ENCODE results near the gene SQSTM1. TPM values are rescaled to one million over a fixed set of nuclear protein-coding genes. Genes with fewer than 3 reads are reported as not detected.
"Not testable (repeated sequence)": the region's sequence is repeated elsewhere in the genome, so short reads cannot be mapped to it uniquely, and the experiment has no call there.

SQSTM1 gene
- total and polyA plus RNA-seq, 4 donors = 298 to 568 (median 372) TPM

- Histone ChIP-seq H3K9ac (ENCODE audit: insufficient read depth in 1 of 2, low read length in 2 of 2) (no peak overlapping the region), H3K27me3 (ENCODE audit: control insufficient read depth in 3 of 3, insufficient read depth in 3 of 3, low read length in 2 of 3) (no peaks in the 10 kb centered on the region), H3K4me1 (ENCODE audit: control insufficient read depth in 5 of 5, insufficient read depth in 5 of 5, low read length in 5 of 5) (peaks cover 0 to 4% (median 0%) of the 10 kb centered on the region in 5 donors), H3K36me3 (ENCODE audit: control insufficient read depth in 4 of 4, insufficient read depth in 4 of 4, low read length in 4 of 4) (peaks cover 4 to 78% (median 27%) of the 10 kb centered on the region in 4 donors), H3K9me3 (ENCODE audit: control insufficient read depth in 4 of 4, insufficient read depth in 3 of 4, low read length in 3 of 4) (no peaks in the 10 kb centered on the region), H3K27ac (ENCODE audit: low read depth in 1 of 2, low read length in 1 of 2) (no peak overlapping the region), H3K4me3 (no peak overlapping the region)
- DNase-seq (no peak), ATAC-seq (ENCODE audit: insufficient read depth, low FRiP score) (no peak)
- no peak for TF ChIP-seq CTCF (IDR thresholded peaks at IDR 0.05; ENCODE audit: control extremely low read depth, extremely low read depth)
- 91 to 93% methylated on average over 15 to 16 of the region's 16 CpGs for WGBS, 2 donors
Observed at GRCh38 chr5:179869641-179870402, 49.1 kb downstream of the SQSTM1 start.

- H3K4me1 ChIP-seq (ENCODE audit: control insufficient read depth in 5 of 5, insufficient read depth in 5 of 5, low read length in 5 of 5) = peaks cover 0 to 4% (median 0%) of the 10 kb centered on the region in 5 donors
- H3K27ac ChIP-seq (ENCODE audit: low read depth in 1 of 2, low read length in 1 of 2) = no peak overlapping the region
- peaks cover 4 to 78% (median 22%) of the 10 kb centered on the region in 4 donors for H3K36me3 ChIP-seq (ENCODE audit: control insufficient read depth in 4 of 4, insufficient read depth in 4 of 4, low read length in 4 of 4)
- peak; percentile 65 to 76 (median 66) for DNase-seq
- 85 to 86% methylated on average over 17 of the region's 17 CpGs for WGBS, 2 donors
- TF ChIP-seq CTCF (IDR thresholded peaks at IDR 0.05; ENCODE audit: control extremely low read depth, extremely low read depth) = no peak
- H3K4me3 ChIP-seq = no peak overlapping the region
- no peaks in the 10 kb centered on the region for H3K27me3 ChIP-seq (ENCODE audit: control insufficient read depth in 3 of 3, insufficient read depth in 3 of 3, low read length in 2 of 3)
- no peak overlapping the region for H3K9ac ChIP-seq (ENCODE audit: insufficient read depth in 1 of 2, low read length in 2 of 2)
- no peaks in the 10 kb centered on the region for H3K9me3 ChIP-seq (ENCODE audit: control insufficient read depth in 4 of 4, insufficient read depth in 3 of 4, low read length in 3 of 4)
- no peak for ATAC-seq (ENCODE audit: insufficient read depth, low FRiP score)
Observed at GRCh38 chr5:179870403-179870903, 49.7 kb downstream of the SQSTM1 start.

- DNase-seq = no peak
Observed at GRCh38 chr5:179870952-179871351, 50.2 kb downstream of the SQSTM1 start.

GRCh38 chr5:179871533-179871932, 50.8 kb downstream of the SQSTM1 start:
- H3K9ac ChIP-seq (ENCODE audit: insufficient read depth in 1 of 2, low read length in 2 of 2); ATAC-seq (ENCODE audit: insufficient read depth, low FRiP score); H3K27me3 ChIP-seq (ENCODE audit: control insufficient read depth in 3 of 3, insufficient read depth in 3 of 3, low read length in 2 of 3); H3K27ac ChIP-seq (ENCODE audit: low read depth in 1 of 2, low read length in 1 of 2); DNase-seq; H3K9me3 ChIP-seq (ENCODE audit: control insufficient read depth in 4 of 4, insufficient read depth in 3 of 4, low read length in 3 of 4); H3K4me1 ChIP-seq (ENCODE audit: control insufficient read depth in 5 of 5, insufficient read depth in 5 of 5, low read length in 5 of 5); H3K4me3 ChIP-seq: not testable (repeated sequence)
- peaks cover 7 to 78% (median 25%) of the 10 kb centered on the region in 4 donors for H3K36me3 ChIP-seq (ENCODE audit: control insufficient read depth in 4 of 4, insufficient read depth in 4 of 4, low read length in 4 of 4)
- WGBS, 2 donors = 93 to 94% methylated on average over 9 to 14 of the region's 14 CpGs

More at GRCh38 chr5:179870952-179871351, 50.2 kb downstream of the SQSTM1 start:
- Histone ChIP-seq H3K9me3 (ENCODE audit: control insufficient read depth in 4 of 4, insufficient read depth in 3 of 4, low read length in 3 of 4) (no peaks in the 10 kb centered on the region), H3K36me3 (ENCODE audit: control insufficient read depth in 4 of 4, insufficient read depth in 4 of 4, low read length in 4 of 4) (peaks cover 5 to 79% (median 20%) of the 10 kb centered on the region in 4 donors), H3K9ac (ENCODE audit: insufficient read depth in 1 of 2, low read length in 2 of 2) (no peak overlapping the region), H3K4me3 (no peak overlapping the region), H3K27ac (ENCODE audit: low read depth in 1 of 2, low read length in 1 of 2) (no peak overlapping the region), H3K27me3 (ENCODE audit: control insufficient read depth in 3 of 3, insufficient read depth in 3 of 3, low read length in 2 of 3) (no peaks in the 10 kb centered on the region), H3K4me1 (ENCODE audit: control insufficient read depth in 5 of 5, insufficient read depth in 5 of 5, low read length in 5 of 5) (peaks cover 0 to 4% (median 0%) of the 10 kb centered on the region in 5 donors)
- no peak for ATAC-seq (ENCODE audit: insufficient read depth, low FRiP score)
- no peak for TF ChIP-seq CTCF (IDR thresholded peaks at IDR 0.05; ENCODE audit: control extremely low read depth, extremely low read depth)
- 97 to 100% methylated on average over 3 of the region's 3 CpGs for WGBS, 2 donors
